MM.1S (cell line): ENCODE results near the gene RPL22L1.

Experiments used
- CTCF ChIP-seq: fragments of 300-600 bp; sonication (generic); IDR thresholded peaks from 2 replicates; pipeline ENCODE4 v1.5.1; 2016; ENCODE audit warnings: antibody characterized with exemption, low read length, mixed read lengths
- EZH2 ChIP-seq: fragments of 300-600 bp; sonication (generic); optimal IDR thresholded peaks from 2 replicates; pipeline ENCODE3; 2017; ENCODE audit warnings: low read depth, mild to moderate bottlenecking, antibody characterized with exemption, low read length, mixed read lengths
- EZH2phosphoT487 ChIP-seq: fragments of 300-600 bp; sonication (generic); IDR thresholded peaks from 2 replicates; pipeline ENCODE4 v1.6.1; 2018; ENCODE audit warnings: antibody characterized with exemption, low read length

GRCh38 chr3:170840291-170840859 is 29.6 kb downstream of the RPL22L1 start:
- TF ChIP-seq EZH2 = no peak
- no peak for TF ChIP-seq CTCF
- TF ChIP-seq EZH2phosphoT487 = no peak
